ENCODE results near the gene WLS.

DNA sequence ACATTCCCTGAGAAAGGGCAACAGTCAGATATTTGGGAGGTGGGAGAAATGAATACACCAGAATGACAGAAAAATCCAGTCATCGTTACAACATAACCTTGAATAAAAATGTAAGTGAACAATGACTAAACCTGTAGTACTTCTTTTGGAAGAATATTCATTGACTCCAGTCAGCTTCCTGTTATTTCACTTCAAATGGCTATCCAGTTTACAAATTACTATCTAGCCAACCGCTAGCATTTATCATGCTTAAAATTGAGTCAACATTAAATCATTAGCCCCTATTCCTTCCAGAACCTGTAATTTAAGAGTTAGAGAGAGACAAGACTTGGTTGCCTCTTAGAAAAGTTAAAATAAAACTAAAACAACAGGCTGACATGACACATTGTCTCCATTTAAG is 33.6 kb downstream of the WLS start:
- TF ChIP-seq, protein P1, sequence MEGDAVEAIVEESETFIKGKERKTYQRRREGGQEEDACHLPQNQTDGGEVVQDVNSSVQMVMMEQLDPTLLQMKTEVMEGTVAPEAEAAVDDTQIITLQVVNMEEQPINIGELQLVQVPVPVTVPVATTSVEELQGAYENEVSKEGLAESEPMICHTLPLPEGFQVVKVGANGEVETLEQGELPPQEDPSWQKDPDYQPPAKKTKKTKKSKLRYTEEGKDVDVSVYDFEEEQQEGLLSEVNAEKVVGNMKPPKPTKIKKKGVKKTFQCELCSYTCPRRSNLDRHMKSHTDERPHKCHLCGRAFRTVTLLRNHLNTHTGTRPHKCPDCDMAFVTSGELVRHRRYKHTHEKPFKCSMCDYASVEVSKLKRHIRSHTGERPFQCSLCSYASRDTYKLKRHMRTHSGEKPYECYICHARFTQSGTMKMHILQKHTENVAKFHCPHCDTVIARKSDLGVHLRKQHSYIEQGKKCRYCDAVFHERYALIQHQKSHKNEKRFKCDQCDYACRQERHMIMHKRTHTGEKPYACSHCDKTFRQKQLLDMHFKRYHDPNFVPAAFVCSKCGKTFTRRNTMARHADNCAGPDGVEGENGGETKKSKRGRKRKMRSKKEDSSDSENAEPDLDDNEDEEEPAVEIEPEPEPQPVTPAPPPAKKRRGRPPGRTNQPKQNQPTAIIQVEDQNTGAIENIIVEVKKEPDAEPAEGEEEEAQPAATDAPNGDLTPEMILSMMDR (IDR thresholded peaks at IDR 0.05): no peak
- TF ChIP-seq POLR2A (IDR thresholded peaks at IDR 0.05) (no peak), POLR2AphosphoS5 (IDR thresholded peaks at IDR 0.05; ENCODE audit: insufficient read depth in 1 of 2, low read depth in 1 of 2) (no peak)

Measured in vagina (tissue), 2 donors.